ENCODE data around the gene DENND2C. TPM values are rescaled to one million over a fixed set of nuclear protein-coding genes. Genes with fewer than 3 reads are reported as not detected.

DENND2C gene
- total RNA-seq, 1 experiment from 2014 or later: 3.6 TPM

DNA sequence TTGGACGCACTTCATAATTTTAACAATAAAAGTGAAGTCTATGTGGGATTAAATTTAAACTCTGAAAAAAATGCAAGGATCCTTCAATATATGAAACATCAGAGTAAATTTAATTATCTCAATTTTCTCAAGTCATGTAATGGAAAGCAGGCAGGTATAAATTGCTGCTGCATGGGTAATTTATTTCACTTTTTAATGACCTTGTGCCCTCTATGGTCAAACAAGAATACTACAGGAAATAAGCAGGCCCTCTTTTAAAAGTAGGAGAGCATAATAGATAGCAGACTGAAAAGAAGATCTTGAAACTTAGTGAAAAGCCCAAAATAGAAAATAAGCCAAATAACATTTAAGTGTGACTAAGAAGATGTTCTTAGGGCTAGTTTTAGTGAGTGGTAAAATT is 111.3 kb downstream of the DENND2C start:
- H3K18ac ChIP-seq (ENCODE audit: insufficient read length, low read depth, low read length): no peak overlapping the region
- H2BK20ac ChIP-seq (ENCODE audit: low read depth, low read length, poor library complexity, severe bottlenecking): no peak overlapping the region
- no peak overlapping the region for H3K56ac ChIP-seq (ENCODE audit: insufficient read length, low read depth, low read length)
- Mint-ChIP-seq H3K4me1 (peaks cover 0 to 4% of the 10 kb centered on the region in 2 experiments; a peak in 1 of 4 replicates), H3K4me3 (no peak overlapping the region), H3K9me3 (peaks cover 4 to 7% of the 10 kb centered on the region in 2 experiments; a peak in 3 of 5 replicates), H3K27ac (no peak overlapping the region), H3K27me3 (ENCODE audit: low read depth) (no peaks in the 10 kb centered on the region; the same call in 1 of the 2 replicates), H3K36me3 (ENCODE audit: insufficient read depth in 1 of 3, low read depth in 3 of 3) (peaks cover 5 to 12% (median 8%) of the 10 kb centered on the region in 3 experiments; a peak in 5 of 7 replicates)
- no peaks in the 10 kb centered on the region for H3K23me2 ChIP-seq (ENCODE audit: insufficient read length, low read depth, low read length, poor library complexity, severe bottlenecking)
- no peak for DNase-seq
- no peak overlapping the region for H2AFZ ChIP-seq (ENCODE audit: low read length)
- H3K27me3 ChIP-seq (ENCODE audit: insufficient read depth, low read length): no peaks in the 10 kb centered on the region
- H2BK15ac ChIP-seq (ENCODE audit: low read depth, low read length): no peak overlapping the region
- H3K27ac ChIP-seq (ENCODE audit: insufficient read length, low read depth, low read length): no peak overlapping the region
- WGBS (ENCODE audit: extremely low coverage, insufficient read length, low lambda C conversion rate): no CpG with 5 or more reads among the region's 1 CpG
- no peaks in the 10 kb centered on the region for H3K4me1 ChIP-seq (ENCODE audit: insufficient read depth, low read length)
- no peak overlapping the region for H3K9ac ChIP-seq (ENCODE audit: extremely low read depth, insufficient read length, low read length)
- H3K4ac ChIP-seq (ENCODE audit: low read depth, low read length): no peak overlapping the region
- no peak overlapping the region for H4K8ac ChIP-seq (replicated peaks; ENCODE audit: insufficient read length, low read depth, low read length)
- H4K91ac ChIP-seq (ENCODE audit: insufficient read length, low read depth, low read length): no peak overlapping the region
- H3K79me1 ChIP-seq (ENCODE audit: insufficient read depth, low read depth, low read length, poor library complexity, severe bottlenecking): no peaks in the 10 kb centered on the region
- no peak overlapping the region for H3K14ac ChIP-seq (ENCODE audit: insufficient read depth, low read length)
- no peak overlapping the region for H2BK5ac ChIP-seq (ENCODE audit: insufficient read length, low read length)
- no peak overlapping the region for H2AK5ac ChIP-seq (ENCODE audit: insufficient read length, low read length)
- no peaks in the 10 kb centered on the region for H3K9me3 ChIP-seq (ENCODE audit: control insufficient read depth, low read depth, low read length)
- no peak overlapping the region for H3K23ac ChIP-seq (ENCODE audit: insufficient read length, low read depth, low read length)
- H4K20me1 ChIP-seq (ENCODE audit: control insufficient read depth, insufficient read depth, insufficient read length): no peaks in the 10 kb centered on the region
- H2BK12ac ChIP-seq (ENCODE audit: insufficient read length, low read depth, low read length): no peak overlapping the region
- H3K4me2 ChIP-seq (ENCODE audit: insufficient read depth, insufficient read length, low read length): no peak overlapping the region
- H2BK120ac ChIP-seq (ENCODE audit: low read depth, low read length, poor library complexity, severe bottlenecking): no peak overlapping the region
- TF ChIP-seq, protein P1, sequence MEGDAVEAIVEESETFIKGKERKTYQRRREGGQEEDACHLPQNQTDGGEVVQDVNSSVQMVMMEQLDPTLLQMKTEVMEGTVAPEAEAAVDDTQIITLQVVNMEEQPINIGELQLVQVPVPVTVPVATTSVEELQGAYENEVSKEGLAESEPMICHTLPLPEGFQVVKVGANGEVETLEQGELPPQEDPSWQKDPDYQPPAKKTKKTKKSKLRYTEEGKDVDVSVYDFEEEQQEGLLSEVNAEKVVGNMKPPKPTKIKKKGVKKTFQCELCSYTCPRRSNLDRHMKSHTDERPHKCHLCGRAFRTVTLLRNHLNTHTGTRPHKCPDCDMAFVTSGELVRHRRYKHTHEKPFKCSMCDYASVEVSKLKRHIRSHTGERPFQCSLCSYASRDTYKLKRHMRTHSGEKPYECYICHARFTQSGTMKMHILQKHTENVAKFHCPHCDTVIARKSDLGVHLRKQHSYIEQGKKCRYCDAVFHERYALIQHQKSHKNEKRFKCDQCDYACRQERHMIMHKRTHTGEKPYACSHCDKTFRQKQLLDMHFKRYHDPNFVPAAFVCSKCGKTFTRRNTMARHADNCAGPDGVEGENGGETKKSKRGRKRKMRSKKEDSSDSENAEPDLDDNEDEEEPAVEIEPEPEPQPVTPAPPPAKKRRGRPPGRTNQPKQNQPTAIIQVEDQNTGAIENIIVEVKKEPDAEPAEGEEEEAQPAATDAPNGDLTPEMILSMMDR (conservative IDR thresholded peaks at IDR 0.05): peak; percentile 67
- no peaks in the 10 kb centered on the region for H3K79me2 ChIP-seq (ENCODE audit: insufficient read depth, low read length)
- H3T11ph ChIP-seq (ENCODE audit: low read length): no peak overlapping the region
- no peak overlapping the region for H4K5ac ChIP-seq (ENCODE audit: insufficient read length, low read depth, low read length)
